SK-N-SH (cell line): ENCODE results near the gene HOXC10. TPM values are rescaled to one million over a fixed set of nuclear protein-coding genes. Genes with fewer than 3 reads are reported as not detected.

ENCODE experiments used
- CTCF ChIA-PET: fragments of 300-600, 350-600 bp; formaldehyde crosslinking; extraction: SDS; loops from one replicate; lab custom pipeline; 2021; lab: Yijun Ruan, JAX
- POLR2A ChIA-PET: fragments of 350-600 bp; sonication (Branson Sonifier 250); formaldehyde crosslinking; extraction: SDS; loops from one replicate; lab custom pipeline; 2020; ENCODE audit warnings: antibody characterized with exemption, inconsistent platforms; lab: Yijun Ruan, JAX
- DNase-seq: peaks from one replicate; pipeline ENCODE4 v3.0.0; 2012
- H2AFZ ChIP-seq: fragments of 200-600 bp; sonication (generic); 2 replicates; pipeline ENCODE4 v1.8.1; 2016; ENCODE audit warnings: antibody characterized with exemption, mild to moderate bottlenecking, low read depth
- H3F3A ChIP-seq: fragments of 200-600 bp; sonication (generic); replicated peaks from 2 replicates; pipeline ENCODE3; 2016; ENCODE audit warnings: antibody characterized with exemption, mild to moderate bottlenecking; ENCODE audit not compliant: insufficient read depth
- H3K27ac ChIP-seq, 2 experiments: fragments of 200-500 bp in 1 of 2; fragments of 200-600 bp in 1 of 2; sonication (Bioruptor generic) in 1 of 2; sonication (generic), shearing (Covaris generic) in 1 of 2; 2 replicates each; pipeline versions ENCODE4 v1.5.1 to v1.6.1; 2014 to 2016; ENCODE audit warnings: low read depth in 2 of 2, inconsistent platforms in 1 of 2, low read length in 1 of 2, mild to moderate bottlenecking in 1 of 2, mixed read lengths in 1 of 2
- H3K27me3 ChIP-seq: fragments of 200-600 bp; sonication (generic), shearing (Covaris generic); 2 replicates; pipeline ENCODE4 v1.6.1; 2016; ENCODE audit warnings: mixed run types; ENCODE audit not compliant: insufficient read depth
- H3K36me3 ChIP-seq, 2 experiments: fragments of 200-500 bp in 1 of 2; fragments of 200-600 bp in 1 of 2; sonication (Bioruptor generic) in 1 of 2; sonication (generic) in 1 of 2; replicated peaks in 1 of 2; 2 replicates each; pipeline versions ENCODE3 to v1.5.1; 2014 to 2016; ENCODE audit warnings: low read length in 1 of 2, mild to moderate bottlenecking in 1 of 2; ENCODE audit not compliant: insufficient read depth in 2 of 2, control insufficient read depth in 1 of 2
- H3K4me1 ChIP-seq, 2 experiments: fragments of 200-500 bp in 1 of 2; fragments of 200-600 bp in 1 of 2; sonication (Bioruptor generic) in 1 of 2; sonication (generic), shearing (Covaris generic) in 1 of 2; 2 replicates each; pipeline versions ENCODE4 v1.5.1 to v1.6.1; 2014 to 2016; ENCODE audit warnings: low read depth in 1 of 2, low read length in 1 of 2, mixed run types in 1 of 2; ENCODE audit not compliant: insufficient read depth in 2 of 2, control insufficient read depth in 1 of 2
- H3K4me2 ChIP-seq: fragments of 200-600 bp; sonication (generic), shearing (Covaris generic); 2 replicates; pipeline ENCODE4 v1.6.1; 2017; ENCODE audit warnings: mixed run types
- H3K4me3 ChIP-seq, 2 experiments: fragments of 200-500 bp in 1 of 2; fragments of 200-600 bp in 1 of 2; sonication (Bioruptor generic) in 1 of 2; sonication (generic), shearing (Covaris generic) in 1 of 2; 2 replicates each; pipeline versions ENCODE4 v1.5.1 to v1.8.1; 2014 to 2016; ENCODE audit warnings: low read depth in 2 of 2, inconsistent platforms in 1 of 2, low read length in 1 of 2, mild to moderate bottlenecking in 1 of 2, mixed read lengths in 1 of 2, moderate library complexity in 1 of 2
- H3K79me2 ChIP-seq: fragments of 200-600 bp; sonication (generic); 2 replicates; pipeline ENCODE4 v1.8.1; 2017; ENCODE audit warnings: mild to moderate bottlenecking; ENCODE audit not compliant: insufficient read depth
- H3K9ac ChIP-seq: fragments of 200-600 bp; sonication (generic); 2 replicates; pipeline ENCODE4 v1.6.1; 2017; ENCODE audit warnings: mixed run types
- H3K9me2 ChIP-seq: fragments of 200-600 bp; sonication (generic); 2 replicates; pipeline ENCODE4 v1.6.1; 2017; ENCODE audit warnings: mixed run types
- H3K9me3 ChIP-seq: fragments of 200-600 bp; sonication (generic); 2 replicates; pipeline ENCODE4 v1.6.1; 2017; ENCODE audit warnings: mixed run types, mild to moderate bottlenecking, moderate library complexity
- H4K20me1 ChIP-seq: fragments of 200-600 bp; sonication (generic); 2 replicates; pipeline ENCODE4 v1.6.1; 2017; ENCODE audit warnings: mild to moderate bottlenecking, mixed run types; ENCODE audit not compliant: insufficient read depth
- EP300 ChIP-seq, 2 experiments: IDR thresholded peaks; 2 replicates each; pipeline versions ENCODE4 v1.4.0 to v1.6.1; 2012; ENCODE audit warnings: borderline replicate concordance in 1 of 2, low read depth in 1 of 2, low read length in 1 of 2
- FOSL2 ChIP-seq: IDR thresholded peaks from 2 replicates; pipeline ENCODE4 v1.4.0; 2012; ENCODE audit warnings: low read depth, mild to moderate bottlenecking, moderate library complexity, borderline replicate concordance
- IRF3 ChIP-seq: fragments of 150-350 bp; IDR thresholded peaks from 2 replicates; pipeline ENCODE4 v1.6.1; 2016; ENCODE audit warnings: mild to moderate bottlenecking, low read depth, low read length
- MXI1 ChIP-seq: IDR thresholded peaks from 2 replicates; pipeline ENCODE4 v1.6.1; 2012; ENCODE audit warnings: mild to moderate bottlenecking, low read depth, low read length, improper control_type of control experiment
- NRF1 ChIP-seq: IDR thresholded peaks from 2 replicates; pipeline ENCODE4 v1.6.1; 2012; ENCODE audit warnings: low read depth, mild to moderate bottlenecking, low read length
- RCOR1 ChIP-seq: fragments of 150-350 bp; IDR thresholded peaks from 2 replicates; pipeline ENCODE4 v1.6.1; 2017; ENCODE audit warnings: antibody characterized with exemption, low read length
- TCF12 ChIP-seq: IDR thresholded peaks from 2 replicates; pipeline ENCODE4 v1.4.0; 2012
- TEAD4 ChIP-seq: IDR thresholded peaks from 2 replicates; pipeline ENCODE4 v1.4.0; 2012; ENCODE audit warnings: mild to moderate bottlenecking, borderline replicate concordance; ENCODE audit not compliant: insufficient read depth
- USF1 ChIP-seq: IDR thresholded peaks from 2 replicates; pipeline ENCODE4 v1.4.0; 2012; ENCODE audit warnings: low read depth, borderline replicate concordance
- WGBS: methylation state at CpG from one replicate; pipeline ENCODE4 v1.1.6; 2017; ENCODE audit warnings: low lambda C conversion rate; 5-methylcytosine and 5-hydroxymethylcytosine counted together
- polyA plus RNA-seq, 3 experiments: library from polyadenylated mRNA; depleted of rRNA; stranded (reverse); fragments of >200 nt; gene quantifications; 2 replicates each; pipeline ENCODE4 v1.2.3, GENCODE V29; 2012
- TF ChIP-seq, protein P1 (sequence below): IDR thresholded peaks from 2 replicates; pipeline ENCODE4 v1.4.0; 2012; ENCODE audit warnings: low read depth, borderline replicate concordance

Gene HOXC10
- polyA plus RNA-seq, 1 of the 3 experiments (the other 2 are of a cell fraction), result 0.03 TPM

- peaks cover 75% of the 10 kb centered on the region for H3K27me3 ChIP-seq
- TF ChIP-seq USF1, result no peak
- no peaks in the 10 kb centered on the region for H3K36me3 ChIP-seq
- no peaks in the 10 kb centered on the region for H3K9me3 ChIP-seq
- no peak overlapping the region; a peak in 1 of 4 replicates for H3K4me3 ChIP-seq
- 54% methylated on average over 17 of the region's 17 CpGs for WGBS
- no peak overlapping the region for H3K4me2 ChIP-seq
- H3K9ac ChIP-seq, result no peak overlapping the region
- H3F3A ChIP-seq, result peaks cover 5% of the 10 kb centered on the region
- no peak for DNase-seq
- ChIA-PET CTCF (interaction anchor here (12.5 to 24.5 kb wide), 4 partner anchors 9 to 220 kb away, joined by 188 to 568 read pairs (median 203); partner anchors contain the start of genes HOXC10 and SMUG1), POLR2A (no interaction called here)
- H3K79me2 ChIP-seq, result no peaks in the 10 kb centered on the region
- H3K9me2 ChIP-seq, result no peaks in the 10 kb centered on the region
- H3K4me1 ChIP-seq, result peaks cover 0 to 9% of the 10 kb centered on the region in 2 experiments; a peak in 2 of 4 replicates
- no peaks in the 10 kb centered on the region for H4K20me1 ChIP-seq
- no peak overlapping the region for H2AFZ ChIP-seq
- H3K27ac ChIP-seq, result no peak overlapping the region
Measured at GRCh38 chr12:53995002-53995377, 10.0 kb downstream of the HOXC10 start.

GRCh38 chr12:53995378-53996239 lies 10.7 kb downstream of the HOXC10 start:
- ChIA-PET POLR2A (no interaction called here), CTCF (interaction anchor here (12.5 to 24.5 kb wide), 4 partner anchors 9 to 219 kb away, joined by 188 to 568 read pairs (median 203); partner anchors contain the start of genes HOXC10 and SMUG1)
- 61% methylated on average over 33 of the region's 48 CpGs for WGBS
- Histone ChIP-seq H3K36me3 (no peaks in the 10 kb centered on the region), H3K79me2 (no peaks in the 10 kb centered on the region), H2AFZ (no peak overlapping the region), H3K27ac (no peak overlapping the region), H3K4me1 (peaks cover 0 to 9% of the 10 kb centered on the region in 2 experiments; a peak in 2 of 4 replicates), H3K27me3 (peaks cover 69% of the 10 kb centered on the region), H3K4me3 (peak overlapping the region in 1 of 2 experiments; percentile 2; a peak in 2 of 4 replicates), H3K9ac (peak overlapping the region; percentile 18; the same call in 1 of the 2 replicates), H3F3A (peaks cover 5% of the 10 kb centered on the region), H3K9me2 (no peaks in the 10 kb centered on the region), H3K4me2 (peak overlapping the region; percentile 19; the same call in 1 of the 2 replicates), H3K9me3 (no peaks in the 10 kb centered on the region), H4K20me1 (no peaks in the 10 kb centered on the region)
- DNase-seq, result peak; percentile 60
- TF ChIP-seq, protein P1, sequence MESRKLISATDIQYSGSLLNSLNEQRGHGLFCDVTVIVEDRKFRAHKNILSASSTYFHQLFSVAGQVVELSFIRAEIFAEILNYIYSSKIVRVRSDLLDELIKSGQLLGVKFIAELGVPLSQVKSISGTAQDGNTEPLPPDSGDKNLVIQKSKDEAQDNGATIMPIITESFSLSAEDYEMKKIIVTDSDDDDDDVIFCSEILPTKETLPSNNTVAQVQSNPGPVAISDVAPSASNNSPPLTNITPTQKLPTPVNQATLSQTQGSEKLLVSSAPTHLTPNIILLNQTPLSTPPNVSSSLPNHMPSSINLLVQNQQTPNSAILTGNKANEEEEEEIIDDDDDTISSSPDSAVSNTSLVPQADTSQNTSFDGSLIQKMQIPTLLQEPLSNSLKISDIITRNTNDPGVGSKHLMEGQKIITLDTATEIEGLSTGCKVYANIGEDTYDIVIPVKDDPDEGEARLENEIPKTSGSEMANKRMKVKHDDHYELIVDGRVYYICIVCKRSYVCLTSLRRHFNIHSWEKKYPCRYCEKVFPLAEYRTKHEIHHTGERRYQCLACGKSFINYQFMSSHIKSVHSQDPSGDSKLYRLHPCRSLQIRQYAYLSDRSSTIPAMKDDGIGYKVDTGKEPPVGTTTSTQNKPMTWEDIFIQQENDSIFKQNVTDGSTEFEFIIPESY, result no peak
- no peak for TF ChIP-seq IRF3
- TF ChIP-seq EP300 (IDR thresholded peaks at IDR 0.05; ENCODE audit: borderline replicate concordance in 1 of 2, low read depth in 1 of 2, low read length in 1 of 2), result no peak
- no peak for TF ChIP-seq MXI1
- TF ChIP-seq TEAD4, result no peak
- TF ChIP-seq RCOR1, result no peak
- TF ChIP-seq NRF1, result no peak
- TF ChIP-seq TCF12, result no peak
- no peak for TF ChIP-seq FOSL2
